ENCODE data around the gene DOK6.

Gene DOK6

GRCh38 chr18:69727912-69728572 is 327.4 kb downstream of the DOK6 start:
- no peak for TF ChIP-seq CTCF (IDR thresholded peaks at IDR 0.05; ENCODE audit: borderline replicate concordance, control extremely low read depth, extremely low read depth, insufficient read depth, missing control alignments)
- in situ Hi-C loops (cut with MboI; ENCODE audit: low sequenced_read_pairs, unreplicated experiment): no loop called here
- DNase-seq (ENCODE audit: low spot score): no peak

DNA sequence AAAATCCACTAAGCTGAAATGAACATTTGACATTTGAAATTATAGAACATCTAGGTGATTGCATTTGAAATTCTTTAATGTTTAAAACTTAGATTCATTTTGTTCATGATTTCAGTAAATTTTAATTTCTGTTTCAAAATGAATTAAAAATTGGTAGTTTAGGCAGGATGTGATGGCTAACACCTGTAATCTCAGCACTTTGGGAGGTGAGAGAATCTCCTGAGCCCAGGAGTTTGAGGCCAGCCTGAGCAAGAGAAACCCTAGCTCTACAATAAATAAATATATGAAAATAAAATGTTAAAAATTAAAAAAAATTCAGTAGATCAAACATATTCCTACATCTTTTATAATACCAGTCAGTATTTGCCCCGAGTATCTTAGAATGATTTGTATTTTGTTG is 330.0 kb downstream of the DOK6 start:
- no peak for TF ChIP-seq CTCF (IDR thresholded peaks at IDR 0.05; ENCODE audit: borderline replicate concordance, control extremely low read depth, extremely low read depth, insufficient read depth, missing control alignments)
- in situ Hi-C loops (cut with MboI; ENCODE audit: low sequenced_read_pairs, unreplicated experiment): no loop called here
- DNase-seq (ENCODE audit: low spot score): no peak

GRCh38 chr18:69734536-69734935 is 333.8 kb downstream of the DOK6 start:
- in situ Hi-C loops (cut with MboI; ENCODE audit: low sequenced_read_pairs, unreplicated experiment): no loop called here
- no peak for TF ChIP-seq CTCF (IDR thresholded peaks at IDR 0.05; ENCODE audit: borderline replicate concordance, control extremely low read depth, extremely low read depth, insufficient read depth, missing control alignments)
- no peak for DNase-seq (ENCODE audit: low spot score)

GRCh38 chr18:69736730-69737129 is 336.0 kb downstream of the DOK6 start:
- in situ Hi-C loops (cut with MboI; ENCODE audit: low sequenced_read_pairs, unreplicated experiment): no loop called here
- TF ChIP-seq CTCF (IDR thresholded peaks at IDR 0.05; ENCODE audit: borderline replicate concordance, control extremely low read depth, extremely low read depth, insufficient read depth, missing control alignments): no peak
- no peak for DNase-seq (ENCODE audit: low spot score)

DNA sequence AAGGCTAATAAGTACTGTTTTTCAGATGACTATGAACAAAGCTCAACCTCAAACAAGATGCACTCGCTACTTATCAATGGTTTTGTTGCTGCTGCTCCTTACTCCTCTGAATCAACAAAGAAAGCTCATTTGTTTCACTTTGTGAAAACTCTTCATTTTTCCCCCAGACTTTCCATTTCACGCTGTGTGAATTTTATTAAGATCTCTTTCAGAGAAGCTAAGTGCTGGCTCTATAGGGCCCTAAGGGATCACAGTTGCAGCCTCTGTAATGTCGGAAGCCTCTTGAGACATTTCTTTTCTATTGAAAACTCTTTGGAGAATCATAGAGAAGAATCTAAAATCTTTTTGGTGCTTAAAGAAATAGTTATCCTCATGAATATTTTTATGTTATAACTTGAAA is 337.2 kb downstream of the DOK6 start:
- no peak for DNase-seq (ENCODE audit: low spot score)
- no peak for TF ChIP-seq CTCF (IDR thresholded peaks at IDR 0.05; ENCODE audit: borderline replicate concordance, control extremely low read depth, extremely low read depth, insufficient read depth, missing control alignments)
- in situ Hi-C loops (cut with MboI; ENCODE audit: low sequenced_read_pairs, unreplicated experiment): no loop called here

DNA sequence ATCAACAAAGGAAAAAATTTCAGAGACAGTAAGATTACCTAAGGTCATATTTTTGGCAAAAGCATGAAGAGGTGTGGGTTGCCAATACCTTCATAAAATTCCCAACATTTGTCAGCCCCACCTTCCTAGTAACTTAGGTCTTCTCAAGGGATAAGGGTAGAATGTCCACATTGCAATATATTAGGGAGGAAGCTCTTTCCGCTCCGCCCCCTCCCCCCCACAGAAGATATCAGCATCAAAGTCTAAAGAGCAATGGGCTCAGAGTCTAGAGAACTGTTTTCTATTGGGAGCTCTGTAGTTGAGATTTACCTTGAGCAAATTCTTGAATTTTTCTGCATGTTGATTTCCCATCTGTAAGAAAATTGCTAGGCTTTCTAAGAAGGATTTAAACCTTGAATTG is 346.7 kb downstream of the DOK6 start:
- in situ Hi-C loops (cut with MboI; ENCODE audit: low sequenced_read_pairs, unreplicated experiment): no loop called here
- DNase-seq (ENCODE audit: low spot score): no peak
- no peak for TF ChIP-seq CTCF (IDR thresholded peaks at IDR 0.05; ENCODE audit: borderline replicate concordance, control extremely low read depth, extremely low read depth, insufficient read depth, missing control alignments)

All from GM13976 (cell line).